Panc1 (cell line): ENCODE measurements around the gene DTNB.

Experiments used
- POLR2AphosphoS5 ChIP-seq: IDR thresholded peaks from 2 replicates; pipeline ENCODE4 v1.6.1; 2012; ENCODE audit warnings: mild to moderate bottlenecking, low read depth, low read length, moderate library complexity
- TF ChIP-seq, protein P1 (sequence below): fragments of 450-650 bp; IDR thresholded peaks from 2 replicates; pipeline ENCODE4 v1.5.1; 2017; ENCODE audit warnings: mild to moderate bottlenecking
- TF ChIP-seq, protein P2 (sequence below), 2 experiments: IDR thresholded peaks; 2 replicates each; pipeline ENCODE4 v1.6.1; 2011 to 2012; ENCODE audit warnings: low read depth in 2 of 2, control low read depth in 1 of 2, low read length in 1 of 2, mild to moderate bottlenecking in 1 of 2, moderate library complexity in 1 of 2; ENCODE audit not compliant: insufficient read depth in 1 of 2

DNA sequence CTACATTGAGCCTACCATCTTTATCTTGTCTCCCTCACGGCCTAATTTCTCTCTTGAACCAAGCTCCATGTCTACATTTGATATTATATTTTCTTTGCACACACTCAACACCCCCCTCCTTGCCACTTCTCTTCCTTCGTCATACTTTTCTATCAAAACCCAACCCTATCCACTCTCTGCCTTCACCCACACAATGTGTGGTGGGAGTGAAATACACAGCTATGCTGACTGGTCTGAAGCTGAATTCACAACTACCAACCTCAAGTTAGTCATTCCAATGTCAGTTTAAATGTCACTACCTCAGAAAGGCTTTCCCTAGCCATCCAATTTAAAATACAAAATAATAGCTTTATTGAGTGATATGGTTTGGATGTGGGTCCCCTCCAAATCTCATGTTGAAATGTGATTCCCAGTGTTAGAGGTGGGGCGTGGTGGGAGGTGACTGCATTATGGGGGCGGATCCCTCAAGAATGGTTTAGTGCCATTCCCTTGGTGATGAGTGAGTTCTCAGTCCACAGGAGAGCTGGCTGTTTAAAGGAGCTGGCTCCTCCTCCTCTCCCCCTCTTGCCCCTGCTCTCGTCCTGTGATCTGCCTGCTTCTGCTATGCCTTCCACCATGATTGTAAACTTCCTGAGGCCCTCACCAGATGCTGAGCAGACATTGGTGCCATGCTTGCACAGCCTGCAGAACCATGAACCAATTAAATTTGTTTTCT, 112.1 kb downstream of the DTNB start:
- TF ChIP-seq, protein P1, sequence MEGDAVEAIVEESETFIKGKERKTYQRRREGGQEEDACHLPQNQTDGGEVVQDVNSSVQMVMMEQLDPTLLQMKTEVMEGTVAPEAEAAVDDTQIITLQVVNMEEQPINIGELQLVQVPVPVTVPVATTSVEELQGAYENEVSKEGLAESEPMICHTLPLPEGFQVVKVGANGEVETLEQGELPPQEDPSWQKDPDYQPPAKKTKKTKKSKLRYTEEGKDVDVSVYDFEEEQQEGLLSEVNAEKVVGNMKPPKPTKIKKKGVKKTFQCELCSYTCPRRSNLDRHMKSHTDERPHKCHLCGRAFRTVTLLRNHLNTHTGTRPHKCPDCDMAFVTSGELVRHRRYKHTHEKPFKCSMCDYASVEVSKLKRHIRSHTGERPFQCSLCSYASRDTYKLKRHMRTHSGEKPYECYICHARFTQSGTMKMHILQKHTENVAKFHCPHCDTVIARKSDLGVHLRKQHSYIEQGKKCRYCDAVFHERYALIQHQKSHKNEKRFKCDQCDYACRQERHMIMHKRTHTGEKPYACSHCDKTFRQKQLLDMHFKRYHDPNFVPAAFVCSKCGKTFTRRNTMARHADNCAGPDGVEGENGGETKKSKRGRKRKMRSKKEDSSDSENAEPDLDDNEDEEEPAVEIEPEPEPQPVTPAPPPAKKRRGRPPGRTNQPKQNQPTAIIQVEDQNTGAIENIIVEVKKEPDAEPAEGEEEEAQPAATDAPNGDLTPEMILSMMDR, result no peak
- TF ChIP-seq, protein P2, sequence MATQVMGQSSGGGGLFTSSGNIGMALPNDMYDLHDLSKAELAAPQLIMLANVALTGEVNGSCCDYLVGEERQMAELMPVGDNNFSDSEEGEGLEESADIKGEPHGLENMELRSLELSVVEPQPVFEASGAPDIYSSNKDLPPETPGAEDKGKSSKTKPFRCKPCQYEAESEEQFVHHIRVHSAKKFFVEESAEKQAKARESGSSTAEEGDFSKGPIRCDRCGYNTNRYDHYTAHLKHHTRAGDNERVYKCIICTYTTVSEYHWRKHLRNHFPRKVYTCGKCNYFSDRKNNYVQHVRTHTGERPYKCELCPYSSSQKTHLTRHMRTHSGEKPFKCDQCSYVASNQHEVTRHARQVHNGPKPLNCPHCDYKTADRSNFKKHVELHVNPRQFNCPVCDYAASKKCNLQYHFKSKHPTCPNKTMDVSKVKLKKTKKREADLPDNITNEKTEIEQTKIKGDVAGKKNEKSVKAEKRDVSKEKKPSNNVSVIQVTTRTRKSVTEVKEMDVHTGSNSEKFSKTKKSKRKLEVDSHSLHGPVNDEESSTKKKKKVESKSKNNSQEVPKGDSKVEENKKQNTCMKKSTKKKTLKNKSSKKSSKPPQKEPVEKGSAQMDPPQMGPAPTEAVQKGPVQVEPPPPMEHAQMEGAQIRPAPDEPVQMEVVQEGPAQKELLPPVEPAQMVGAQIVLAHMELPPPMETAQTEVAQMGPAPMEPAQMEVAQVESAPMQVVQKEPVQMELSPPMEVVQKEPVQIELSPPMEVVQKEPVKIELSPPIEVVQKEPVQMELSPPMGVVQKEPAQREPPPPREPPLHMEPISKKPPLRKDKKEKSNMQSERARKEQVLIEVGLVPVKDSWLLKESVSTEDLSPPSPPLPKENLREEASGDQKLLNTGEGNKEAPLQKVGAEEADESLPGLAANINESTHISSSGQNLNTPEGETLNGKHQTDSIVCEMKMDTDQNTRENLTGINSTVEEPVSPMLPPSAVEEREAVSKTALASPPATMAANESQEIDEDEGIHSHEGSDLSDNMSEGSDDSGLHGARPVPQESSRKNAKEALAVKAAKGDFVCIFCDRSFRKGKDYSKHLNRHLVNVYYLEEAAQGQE (IDR thresholded peaks at IDR 0.05; ENCODE audit: insufficient read depth in 1 of 2, low read depth in 2 of 2, low read length in 1 of 2), result no peak
- TF ChIP-seq POLR2AphosphoS5, result no peak
